Kidney glomerular epithelial cell (primary cell): Measurements from ENCODE around the gene LNX1.

Experiments used
- DNase-seq: peaks from one replicate; lab custom pipeline; 2025; lab: John Stamatoyannopoulos, UW

Gene LNX1

GRCh38 chr4:53599632-53600031 is 8.3 kb upstream of the LNX1 start:
- DNase-seq, result no peak

GRCh38 chr4:53598901-53599300 is 7.6 kb upstream of the LNX1 start:
- no peak for DNase-seq

GRCh38 chr4:53598483-53598882 is 7.2 kb upstream of the LNX1 start:
- no peak for DNase-seq

GRCh38 chr4:53596901-53597300 is 5.6 kb upstream of the LNX1 start:
- DNase-seq, result no peak

- no peak for DNase-seq
Observed at GRCh38 chr4:53595834-53596233, 4.5 kb upstream of the LNX1 start.

- no peak for DNase-seq
Observed at GRCh38 chr4:53595204-53595603, 3.9 kb upstream of the LNX1 start.

- no peak for DNase-seq
Observed at GRCh38 chr4:53593765-53594164, 2.5 kb upstream of the LNX1 start.

GRCh38 chr4:53592686-53593501 is 1.6 kb upstream of the LNX1 start:
- no peak for DNase-seq

GRCh38 chr4:53592122-53592521 is 836 bp upstream of the LNX1 start:
- DNase-seq, result no peak

GRCh38 chr4:53590187-53590586 is 1.1 kb downstream of the LNX1 start:
- DNase-seq, result no peak

- no peak for DNase-seq
Observed at GRCh38 chr4:53589511-53589910, 1.8 kb downstream of the LNX1 start.

- DNase-seq, result no peak
Observed at GRCh38 chr4:53587135-53587534, 4.2 kb downstream of the LNX1 start.

GRCh38 chr4:53586121-53586816 is 5.0 kb downstream of the LNX1 start:
- DNase-seq, result no peak

GRCh38 chr4:53584658-53585057 is 6.6 kb downstream of the LNX1 start:
- DNase-seq, result no peak

GRCh38 chr4:53583513-53583912 is 7.8 kb downstream of the LNX1 start:
- no peak for DNase-seq

- no peak for DNase-seq
Observed at GRCh38 chr4:53582194-53582593, 9.1 kb downstream of the LNX1 start.

GRCh38 chr4:53580274-53580673 is 11.0 kb downstream of the LNX1 start:
- no peak for DNase-seq

- no peak for DNase-seq
Observed at GRCh38 chr4:53579826-53580225, 11.5 kb downstream of the LNX1 start.

GRCh38 chr4:53576676-53577372 is 14.5 kb downstream of the LNX1 start:
- peak; percentile 9 for DNase-seq

GRCh38 chr4:53576071-53576617 is 15.1 kb downstream of the LNX1 start:
- no peak for DNase-seq

GRCh38 chr4:53575552-53575951 is 15.7 kb downstream of the LNX1 start:
- DNase-seq, result no peak

- no peak for DNase-seq
Observed at GRCh38 chr4:53574528-53574927, 16.8 kb downstream of the LNX1 start.

- no peak for DNase-seq
Observed at GRCh38 chr4:53573696-53574095, 17.6 kb downstream of the LNX1 start.
